PC-9 (cell line): ENCODE data around the gene BBX.

ENCODE experiments used
- EZH2 ChIP-seq: fragments of 200-600 bp; sonication (generic); IDR thresholded peaks from 2 replicates; pipeline ENCODE4 v1.8.0; 2017; ENCODE audit warnings: antibody characterized with exemption, low read depth
- TF ChIP-seq, protein P1 (sequence below): fragments of 200-600 bp; sonication (generic); conservative IDR thresholded peaks from 2 replicates; pipeline ENCODE4 v1.6.1; 2017; ENCODE audit warnings: mixed run types, antibody characterized with exemption, mild to moderate bottlenecking, moderate library complexity

DNA sequence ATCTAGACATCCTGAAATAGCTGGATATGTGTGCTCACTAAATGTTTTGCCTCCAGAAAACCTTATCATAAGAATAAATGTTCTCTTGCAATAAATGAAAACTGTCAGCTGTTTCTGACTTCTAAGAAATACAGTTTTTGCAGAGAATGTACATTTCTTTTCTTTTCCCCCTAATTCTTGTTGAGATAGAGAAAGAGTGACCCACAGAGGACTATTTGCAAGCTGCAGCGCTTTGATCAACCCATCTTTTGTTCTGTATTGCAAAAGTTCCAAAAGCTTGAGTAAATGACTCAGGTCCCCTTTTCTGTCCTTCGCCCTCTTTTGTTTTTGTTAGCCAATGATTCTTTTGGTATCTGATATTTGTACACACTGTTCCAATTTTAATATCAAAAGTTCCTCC, 141.9 kb downstream of the BBX start:
- TF ChIP-seq, protein P1, sequence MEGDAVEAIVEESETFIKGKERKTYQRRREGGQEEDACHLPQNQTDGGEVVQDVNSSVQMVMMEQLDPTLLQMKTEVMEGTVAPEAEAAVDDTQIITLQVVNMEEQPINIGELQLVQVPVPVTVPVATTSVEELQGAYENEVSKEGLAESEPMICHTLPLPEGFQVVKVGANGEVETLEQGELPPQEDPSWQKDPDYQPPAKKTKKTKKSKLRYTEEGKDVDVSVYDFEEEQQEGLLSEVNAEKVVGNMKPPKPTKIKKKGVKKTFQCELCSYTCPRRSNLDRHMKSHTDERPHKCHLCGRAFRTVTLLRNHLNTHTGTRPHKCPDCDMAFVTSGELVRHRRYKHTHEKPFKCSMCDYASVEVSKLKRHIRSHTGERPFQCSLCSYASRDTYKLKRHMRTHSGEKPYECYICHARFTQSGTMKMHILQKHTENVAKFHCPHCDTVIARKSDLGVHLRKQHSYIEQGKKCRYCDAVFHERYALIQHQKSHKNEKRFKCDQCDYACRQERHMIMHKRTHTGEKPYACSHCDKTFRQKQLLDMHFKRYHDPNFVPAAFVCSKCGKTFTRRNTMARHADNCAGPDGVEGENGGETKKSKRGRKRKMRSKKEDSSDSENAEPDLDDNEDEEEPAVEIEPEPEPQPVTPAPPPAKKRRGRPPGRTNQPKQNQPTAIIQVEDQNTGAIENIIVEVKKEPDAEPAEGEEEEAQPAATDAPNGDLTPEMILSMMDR, result no peak
- TF ChIP-seq EZH2, result no peak
